ENCODE measurements around the gene SUMF1. TPM values are rescaled to one million over a fixed set of nuclear protein-coding genes. Genes with fewer than 3 reads are reported as not detected.

The SUMF1 gene
- total and polyA plus RNA-seq, 2 donors (not counting 1 experiment from before 2014, with no cell fraction given), result 10.3 to 21.2 TPM

DNA sequence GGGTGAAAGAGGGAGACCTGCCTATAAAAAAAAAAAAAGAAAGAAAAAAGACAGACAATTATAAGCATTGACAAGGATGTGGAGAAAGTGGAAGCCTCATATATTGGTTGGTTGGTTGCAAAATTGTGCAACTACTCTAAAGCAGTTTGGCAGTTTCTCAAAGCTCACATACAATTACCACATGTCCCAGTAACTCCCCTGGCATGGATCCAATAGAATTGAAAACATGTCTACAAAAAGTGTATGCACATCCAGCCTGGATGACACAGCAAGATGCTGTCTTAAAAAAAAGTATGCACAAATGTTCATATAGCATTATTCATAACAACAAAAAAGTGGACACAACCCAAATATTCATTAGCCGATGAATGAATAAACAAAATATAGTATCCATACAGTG is 144.4 kb downstream of the SUMF1 start:
- Histone ChIP-seq H3K27me3 (replicated peaks in 1 of 4; ENCODE audit: control extremely low read depth in 1 of 4, control insufficient read depth in 3 of 4, insufficient read depth in 4 of 4, low read length in 3 of 4) (no peaks in the 10 kb centered on the region), H4K20me1 (ENCODE audit: control insufficient read depth, insufficient read depth, low read length, poor library complexity, severe bottlenecking) (no peaks in the 10 kb centered on the region), H3K9ac (ENCODE audit: low read length) (no peak overlapping the region), H2AFZ (ENCODE audit: insufficient read depth, low read depth, low read length, poor library complexity, severe bottlenecking) (no peak overlapping the region), H3K4me3 (ENCODE audit: control extremely low read depth in 1 of 5, extremely low read depth in 1 of 5, insufficient read depth in 1 of 5, low read depth in 2 of 5, low read length in 4 of 5) (no peak overlapping the region), H3K4me1 (ENCODE audit: control insufficient read depth in 2 of 2, insufficient read depth in 2 of 2, low read length in 2 of 2) (no peaks in the 10 kb centered on the region), H3K27ac (ENCODE audit: low read length in 2 of 2) (no peak overlapping the region), H3K79me2 (ENCODE audit: control insufficient read depth, insufficient read depth, low read length) (no peaks in the 10 kb centered on the region), H3K36me3 (replicated peaks in 1 of 2; ENCODE audit: control extremely low read depth in 1 of 2, control insufficient read depth in 1 of 2, extremely low read depth in 1 of 2, insufficient read depth in 2 of 2, low read length in 1 of 2) (no peaks in the 10 kb centered on the region), H3K4me2 (replicated peaks; ENCODE audit: low read depth, low read length, poor library complexity, severe bottlenecking) (no peak overlapping the region), H3K9me3 (ENCODE audit: control extremely low read depth in 1 of 3, control insufficient read depth in 2 of 3, insufficient read depth in 1 of 3, low read length in 2 of 3) (peaks cover 0 to 8% (median 0%) of the 10 kb centered on the region in 3 donors)
- no peaks in the 10 kb centered on the region for H3K4me1 Mint-ChIP-seq
- ChIA-PET CTCF (no interaction called here), POLR2A (no interaction called here)
- H3K4me3 Mint-ChIP-seq, result no peak overlapping the region
- H3K9me3 Mint-ChIP-seq (ENCODE audit: insufficient read depth), result no peaks in the 10 kb centered on the region
- intact Hi-C loops (cut with micrococcal nuclease), result no loop called here
- ATAC-seq (ENCODE audit: low read depth), result no peak
- WGBS (ENCODE audit: insufficient coverage), result no CpG with 5 or more reads among the region's 1 CpG
- no peaks in the 10 kb centered on the region for H3K27me3 Mint-ChIP-seq
- TF ChIP-seq EZH2 (IDR thresholded peaks at IDR 0.05; ENCODE audit: borderline replicate concordance, insufficient read depth, low read depth, low read length, poor library complexity, severe bottlenecking), result no peak
- TF ChIP-seq, protein P1, sequence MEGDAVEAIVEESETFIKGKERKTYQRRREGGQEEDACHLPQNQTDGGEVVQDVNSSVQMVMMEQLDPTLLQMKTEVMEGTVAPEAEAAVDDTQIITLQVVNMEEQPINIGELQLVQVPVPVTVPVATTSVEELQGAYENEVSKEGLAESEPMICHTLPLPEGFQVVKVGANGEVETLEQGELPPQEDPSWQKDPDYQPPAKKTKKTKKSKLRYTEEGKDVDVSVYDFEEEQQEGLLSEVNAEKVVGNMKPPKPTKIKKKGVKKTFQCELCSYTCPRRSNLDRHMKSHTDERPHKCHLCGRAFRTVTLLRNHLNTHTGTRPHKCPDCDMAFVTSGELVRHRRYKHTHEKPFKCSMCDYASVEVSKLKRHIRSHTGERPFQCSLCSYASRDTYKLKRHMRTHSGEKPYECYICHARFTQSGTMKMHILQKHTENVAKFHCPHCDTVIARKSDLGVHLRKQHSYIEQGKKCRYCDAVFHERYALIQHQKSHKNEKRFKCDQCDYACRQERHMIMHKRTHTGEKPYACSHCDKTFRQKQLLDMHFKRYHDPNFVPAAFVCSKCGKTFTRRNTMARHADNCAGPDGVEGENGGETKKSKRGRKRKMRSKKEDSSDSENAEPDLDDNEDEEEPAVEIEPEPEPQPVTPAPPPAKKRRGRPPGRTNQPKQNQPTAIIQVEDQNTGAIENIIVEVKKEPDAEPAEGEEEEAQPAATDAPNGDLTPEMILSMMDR (IDR thresholded peaks at IDR 0.05), result no peak
- DNase-seq, result no peak
- H3K27ac Mint-ChIP-seq, result no peak overlapping the region

DNA sequence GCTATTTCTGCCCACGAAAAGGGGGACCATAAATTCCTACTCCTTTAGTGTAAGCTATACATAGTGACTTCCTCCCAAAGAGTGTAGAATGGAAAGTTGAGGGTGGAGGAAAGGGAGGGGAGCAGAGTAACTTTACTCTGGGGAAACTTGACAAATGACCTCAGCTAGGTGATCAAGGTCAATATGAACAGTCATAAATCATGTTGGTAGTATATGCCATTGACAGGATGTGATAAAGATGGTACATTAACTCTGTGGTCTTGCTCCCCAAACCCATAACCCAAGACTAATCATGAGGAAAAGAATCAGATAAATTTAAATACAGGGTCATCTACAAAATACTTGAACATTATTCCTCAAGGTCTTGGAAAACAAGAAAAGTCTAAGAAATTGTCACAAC is 145.3 kb downstream of the SUMF1 start:
- DNase-seq (no peak), ATAC-seq (ENCODE audit: low read depth) (no peak)
- H3K27ac ChIP-seq (ENCODE audit: low read length in 2 of 2), result no peak overlapping the region
- H3K4me3 ChIP-seq (ENCODE audit: control extremely low read depth in 1 of 5, extremely low read depth in 1 of 5, insufficient read depth in 1 of 5, low read depth in 2 of 5, low read length in 4 of 5), result no peak overlapping the region
- no peaks in the 10 kb centered on the region for H4K20me1 ChIP-seq (ENCODE audit: control insufficient read depth, insufficient read depth, low read length, poor library complexity, severe bottlenecking)
- TF ChIP-seq, protein P1 (IDR thresholded peaks at IDR 0.05), result no peak
- TF ChIP-seq EZH2 (IDR thresholded peaks at IDR 0.05; ENCODE audit: borderline replicate concordance, insufficient read depth, low read depth, low read length, poor library complexity, severe bottlenecking), result no peak
- no peak overlapping the region for H3K9ac ChIP-seq (ENCODE audit: low read length)
- H3K4me1 Mint-ChIP-seq, result no peaks in the 10 kb centered on the region
- H3K9me3 Mint-ChIP-seq (ENCODE audit: insufficient read depth), result no peaks in the 10 kb centered on the region
- ChIA-PET POLR2A (no interaction called here), CTCF (no interaction called here)
- H3K36me3 ChIP-seq (replicated peaks in 1 of 2; ENCODE audit: control extremely low read depth in 1 of 2, control insufficient read depth in 1 of 2, extremely low read depth in 1 of 2, insufficient read depth in 2 of 2, low read length in 1 of 2), result no peaks in the 10 kb centered on the region
- peaks cover 0 to 3% (median 0%) of the 10 kb centered on the region in 3 donors for H3K9me3 ChIP-seq (ENCODE audit: control extremely low read depth in 1 of 3, control insufficient read depth in 2 of 3, insufficient read depth in 1 of 3, low read length in 2 of 3)
- no peak overlapping the region for H2AFZ ChIP-seq (ENCODE audit: insufficient read depth, low read depth, low read length, poor library complexity, severe bottlenecking)
- no peaks in the 10 kb centered on the region for H3K79me2 ChIP-seq (ENCODE audit: control insufficient read depth, insufficient read depth, low read length)
- H3K4me3 Mint-ChIP-seq, result no peak overlapping the region
- no peaks in the 10 kb centered on the region for H3K4me1 ChIP-seq (ENCODE audit: control insufficient read depth in 2 of 2, insufficient read depth in 2 of 2, low read length in 2 of 2)
- no peak overlapping the region for H3K4me2 ChIP-seq (replicated peaks; ENCODE audit: low read depth, low read length, poor library complexity, severe bottlenecking)
- no peak overlapping the region for H3K27ac Mint-ChIP-seq
- intact Hi-C loops (cut with micrococcal nuclease), result no loop called here
- WGBS (ENCODE audit: insufficient coverage), result no CpG with 5 or more reads among the region's 1 CpG
- no peaks in the 10 kb centered on the region for H3K27me3 ChIP-seq (replicated peaks in 1 of 4; ENCODE audit: control extremely low read depth in 1 of 4, control insufficient read depth in 3 of 4, insufficient read depth in 4 of 4, low read length in 3 of 4)
- H3K27me3 Mint-ChIP-seq, result no peaks in the 10 kb centered on the region
